ENCODE data around the gene CCDC88C. TPM values are rescaled to one million over a fixed set of nuclear protein-coding genes. Genes with fewer than 3 reads are reported as not detected.

CCDC88C gene
- total RNA-seq, 1 donor = 174 TPM

GRCh38 chr14:91343051-91343450 is 74.6 kb downstream of the CCDC88C start:
- H3K4me3 ChIP-seq (ENCODE audit: low read length) = no peak overlapping the region
- no peaks in the 10 kb centered on the region for H3K27me3 ChIP-seq (ENCODE audit: insufficient read depth, low read length)
- peaks cover 26% of the 10 kb centered on the region for H3K4me1 ChIP-seq (ENCODE audit: insufficient read depth, low read length)
- no peaks in the 10 kb centered on the region for H3K9me3 ChIP-seq (ENCODE audit: low read depth, low read length)

- H3K9me3 ChIP-seq (ENCODE audit: low read depth, low read length) = no peaks in the 10 kb centered on the region
- no peaks in the 10 kb centered on the region for H3K27me3 ChIP-seq (ENCODE audit: insufficient read depth, low read length)
- no peak overlapping the region for H3K4me3 ChIP-seq (ENCODE audit: low read length)
- peaks cover 26% of the 10 kb centered on the region for H3K4me1 ChIP-seq (ENCODE audit: insufficient read depth, low read length)
These were observed 75.3 kb downstream of the CCDC88C start for GRCh38 chr14:91342206-91342760.

- Histone ChIP-seq H3K4me1 (ENCODE audit: insufficient read depth, low read length) (peaks cover 22% of the 10 kb centered on the region), H3K4me3 (ENCODE audit: low read length) (no peak overlapping the region), H3K27me3 (ENCODE audit: insufficient read depth, low read length) (no peaks in the 10 kb centered on the region), H3K9me3 (ENCODE audit: low read depth, low read length) (no peaks in the 10 kb centered on the region)
These were observed 75.9 kb downstream of the CCDC88C start for GRCh38 chr14:91341751-91342154.

- Histone ChIP-seq H3K4me1 (ENCODE audit: insufficient read depth, low read length) (peaks cover 17% of the 10 kb centered on the region), H3K4me3 (ENCODE audit: low read length) (no peak overlapping the region), H3K27me3 (ENCODE audit: insufficient read depth, low read length) (no peaks in the 10 kb centered on the region), H3K9me3 (ENCODE audit: low read depth, low read length) (no peaks in the 10 kb centered on the region)
These were observed 76.3 kb downstream of the CCDC88C start for GRCh38 chr14:91341334-91341733.

GRCh38 chr14:91339671-91340369 is 77.8 kb downstream of the CCDC88C start:
- Histone ChIP-seq H3K4me1 (ENCODE audit: insufficient read depth, low read length) (peaks cover 7% of the 10 kb centered on the region), H3K9me3 (ENCODE audit: low read depth, low read length) (no peaks in the 10 kb centered on the region), H3K27me3 (ENCODE audit: insufficient read depth, low read length) (no peaks in the 10 kb centered on the region), H3K4me3 (ENCODE audit: low read length) (no peak overlapping the region)

GRCh38 chr14:91339076-91339475 is 78.5 kb downstream of the CCDC88C start:
- H3K9me3 ChIP-seq (ENCODE audit: low read depth, low read length) = no peaks in the 10 kb centered on the region
- H3K27me3 ChIP-seq (ENCODE audit: insufficient read depth, low read length) = no peaks in the 10 kb centered on the region
- H3K4me3 ChIP-seq (ENCODE audit: low read length) = no peak overlapping the region

GRCh38 chr14:91338379-91338778 is 79.2 kb downstream of the CCDC88C start:
- peaks cover 7% of the 10 kb centered on the region for H3K4me1 ChIP-seq (ENCODE audit: insufficient read depth, low read length)
- no peaks in the 10 kb centered on the region for H3K27me3 ChIP-seq (ENCODE audit: insufficient read depth, low read length)
- H3K4me3 ChIP-seq (ENCODE audit: low read length) = no peak overlapping the region
- H3K9me3 ChIP-seq (ENCODE audit: low read depth, low read length) = no peaks in the 10 kb centered on the region

More at GRCh38 chr14:91339076-91339475, 78.5 kb downstream of the CCDC88C start:
- peaks cover 7% of the 10 kb centered on the region for H3K4me1 ChIP-seq (ENCODE audit: insufficient read depth, low read length)

- Histone ChIP-seq H3K9me3 (ENCODE audit: low read depth, low read length) (no peaks in the 10 kb centered on the region), H3K27me3 (ENCODE audit: insufficient read depth, low read length) (no peaks in the 10 kb centered on the region), H3K4me1 (ENCODE audit: insufficient read depth, low read length) (peaks cover 2% of the 10 kb centered on the region), H3K4me3 (ENCODE audit: low read length) (no peak overlapping the region)
These were observed 79.8 kb downstream of the CCDC88C start for GRCh38 chr14:91337699-91338335.

- H3K4me3 ChIP-seq (ENCODE audit: low read length) = no peak overlapping the region
- peaks cover 19% of the 10 kb centered on the region for H3K4me1 ChIP-seq (ENCODE audit: insufficient read depth, low read length)
- H3K27me3 ChIP-seq (ENCODE audit: insufficient read depth, low read length) = no peaks in the 10 kb centered on the region
- H3K9me3 ChIP-seq (ENCODE audit: low read depth, low read length) = no peaks in the 10 kb centered on the region
These were observed 81.5 kb downstream of the CCDC88C start for GRCh38 chr14:91336093-91336450.

- Histone ChIP-seq H3K4me3 (ENCODE audit: low read length) (no peak overlapping the region), H3K9me3 (ENCODE audit: low read depth, low read length) (no peaks in the 10 kb centered on the region), H3K4me1 (ENCODE audit: insufficient read depth, low read length) (peaks cover 25% of the 10 kb centered on the region), H3K27me3 (ENCODE audit: insufficient read depth, low read length) (no peaks in the 10 kb centered on the region)
These were observed 82.2 kb downstream of the CCDC88C start for GRCh38 chr14:91335191-91336092.

GRCh38 chr14:91333650-91334039 is 84.0 kb downstream of the CCDC88C start:
- Histone ChIP-seq H3K4me1 (ENCODE audit: insufficient read depth, low read length) (peaks cover 39% of the 10 kb centered on the region), H3K9me3 (ENCODE audit: low read depth, low read length) (no peaks in the 10 kb centered on the region)

GRCh38 chr14:91332986-91333649 is 84.5 kb downstream of the CCDC88C start:
- Histone ChIP-seq H3K4me1 (ENCODE audit: insufficient read depth, low read length) (peaks cover 39% of the 10 kb centered on the region), H3K4me3 (ENCODE audit: low read length) (no peak overlapping the region), H3K9me3 (ENCODE audit: low read depth, low read length) (no peaks in the 10 kb centered on the region), H3K27me3 (ENCODE audit: insufficient read depth, low read length) (no peaks in the 10 kb centered on the region)

More at GRCh38 chr14:91333650-91334039, 84.0 kb downstream of the CCDC88C start:
- Histone ChIP-seq H3K4me3 (ENCODE audit: low read length) (no peak overlapping the region), H3K27me3 (ENCODE audit: insufficient read depth, low read length) (no peaks in the 10 kb centered on the region)

- Histone ChIP-seq H3K27me3 (ENCODE audit: insufficient read depth, low read length) (no peaks in the 10 kb centered on the region), H3K4me3 (ENCODE audit: low read length) (no peak overlapping the region)
These were observed 85.2 kb downstream of the CCDC88C start for GRCh38 chr14:91332171-91332985.

GRCh38 chr14:91331721-91332120 is 85.9 kb downstream of the CCDC88C start:
- Histone ChIP-seq H3K9me3 (ENCODE audit: low read depth, low read length) (no peaks in the 10 kb centered on the region), H3K27me3 (ENCODE audit: insufficient read depth, low read length) (no peaks in the 10 kb centered on the region), H3K4me1 (ENCODE audit: insufficient read depth, low read length) (peaks cover 39% of the 10 kb centered on the region), H3K4me3 (ENCODE audit: low read length) (no peak overlapping the region)

More at GRCh38 chr14:91332171-91332985, 85.2 kb downstream of the CCDC88C start:
- H3K9me3 ChIP-seq (ENCODE audit: low read depth, low read length) = no peaks in the 10 kb centered on the region
- peaks cover 39% of the 10 kb centered on the region for H3K4me1 ChIP-seq (ENCODE audit: insufficient read depth, low read length)
